Right cardiac atrium (tissue), 5 donors: ENCODE data around the gene LZTFL1. TPM values are rescaled to one million over a fixed set of nuclear protein-coding genes. Genes with fewer than 3 reads are reported as not detected.
"Not testable (repeated sequence)": the region's sequence is repeated elsewhere in the genome, so short reads cannot be mapped to it uniquely, and the experiment has no call there.

Experiments used
- ATAC-seq, 2 donors: fragments of 200-7000 bp; cut with Tn5 transposase; one replicate each; pipeline versions ENCODE4 v1.8.0 to v1.9.1; 2020; ENCODE audit warnings: moderate library complexity in 2 of 2, mild to moderate bottlenecking in 1 of 2
- DNase-seq, 3 donors: peaks; one replicate each; pipeline ENCODE4 v3.0.0-alpha.2; 2020
- H3K27ac ChIP-seq: one replicate; pipeline ENCODE4 v1.5.1; 2013; ENCODE audit warnings: mild to moderate bottlenecking, low read length, control low read depth, moderate library complexity
- H3K27me3 ChIP-seq: one replicate; pipeline ENCODE4 v1.6.1; 2013; ENCODE audit not compliant: control insufficient read depth, insufficient read depth
- H3K4me1 ChIP-seq: one replicate; pipeline ENCODE4 v1.6.1; 2013; ENCODE audit warnings: low read length; ENCODE audit not compliant: control insufficient read depth, insufficient read depth
- H3K4me3 ChIP-seq: one replicate; pipeline ENCODE4 v1.5.1; 2013; ENCODE audit warnings: low read length, control low read depth
- H3K9me3 ChIP-seq: one replicate; pipeline ENCODE4 v1.6.1; 2013; ENCODE audit warnings: low read length; ENCODE audit not compliant: control insufficient read depth
- WGBS: extraction: QIAGEN DNeasy Blood & Tissue Kit; methylation state at CpG from one replicate; pipeline ENCODE4 v1.1.7; 2013; 5-methylcytosine and 5-hydroxymethylcytosine counted together
- intact Hi-C, 4 donors: fragments of 100-400 bp; cut with DNase I; formaldehyde crosslinking; loops; one replicate each; pipeline versions ENCODE4 v1.11.0 to v1.14.0; 2022 to 2023
- polyA plus RNA-seq: library from polyadenylated mRNA; stranded (reverse); fragments of 200-250 nt; gene quantifications from one replicate; pipeline ENCODE4 v1.2.3, GENCODE V29; 2013
- total RNA-seq, 4 donors: library from RNA; stranded (reverse); fragmentation: NEBNext Ultra II Directional; extraction: Animal tissue kit (Norgen Biotek cat#: 25700); gene quantifications; one replicate each; pipeline ENCODE4 v1.2.1, GENCODE V29; 2021
- donor health status: healthy with polysubstance abuse.
- donor health status: DM: no; HTN: yes; CAD: no.
- donor health status: DM: no; HTN: no; CAD: no.
- donor health status: DM: no; HTN: yes; CAD: no; lungs with severe emphysema.
- donor health status: DM: yes; HTN: yes; CAD: no.

LZTFL1 gene
- total and polyA plus RNA-seq, 5 donors: 5.0 to 13.4 (median 11.6) TPM

DNA sequence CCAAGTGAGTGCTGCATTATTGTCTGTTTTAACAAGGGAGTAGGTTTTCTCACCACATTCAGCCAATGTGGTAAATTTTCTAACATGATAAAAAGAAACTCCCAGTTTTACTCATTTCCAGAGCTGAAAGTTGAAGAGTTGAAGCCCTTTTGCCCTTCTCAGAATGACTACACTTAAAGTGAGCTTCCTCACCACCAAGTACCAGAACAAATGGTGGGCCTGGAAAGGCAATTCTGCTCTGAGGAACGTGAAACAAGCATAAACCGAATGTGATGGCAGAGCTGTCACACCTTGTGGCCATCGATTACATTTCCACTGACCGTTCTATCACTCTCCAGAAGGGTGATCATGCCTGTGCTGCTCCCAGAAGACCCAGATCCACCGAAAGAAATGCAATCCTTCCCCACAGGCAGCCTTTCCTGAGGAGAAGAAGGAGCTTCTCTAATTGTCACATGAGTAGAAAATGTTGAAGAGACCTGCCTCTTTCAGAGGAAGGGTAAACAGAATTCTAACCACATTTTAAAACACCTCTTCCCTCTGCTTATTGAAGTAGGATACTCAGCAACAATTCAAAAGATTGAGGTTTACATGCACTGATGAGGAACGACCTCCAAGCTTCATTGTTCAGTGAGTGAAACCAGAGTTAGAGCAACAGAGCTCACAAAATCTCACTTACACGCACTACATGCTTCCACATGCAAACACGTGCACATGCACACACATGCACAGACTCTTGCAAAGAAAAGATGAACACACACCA is 23.0 kb upstream of the LZTFL1 start:
- ATAC-seq: no peak
- 71% methylated on average over 8 of the region's 8 CpGs for WGBS

DNA sequence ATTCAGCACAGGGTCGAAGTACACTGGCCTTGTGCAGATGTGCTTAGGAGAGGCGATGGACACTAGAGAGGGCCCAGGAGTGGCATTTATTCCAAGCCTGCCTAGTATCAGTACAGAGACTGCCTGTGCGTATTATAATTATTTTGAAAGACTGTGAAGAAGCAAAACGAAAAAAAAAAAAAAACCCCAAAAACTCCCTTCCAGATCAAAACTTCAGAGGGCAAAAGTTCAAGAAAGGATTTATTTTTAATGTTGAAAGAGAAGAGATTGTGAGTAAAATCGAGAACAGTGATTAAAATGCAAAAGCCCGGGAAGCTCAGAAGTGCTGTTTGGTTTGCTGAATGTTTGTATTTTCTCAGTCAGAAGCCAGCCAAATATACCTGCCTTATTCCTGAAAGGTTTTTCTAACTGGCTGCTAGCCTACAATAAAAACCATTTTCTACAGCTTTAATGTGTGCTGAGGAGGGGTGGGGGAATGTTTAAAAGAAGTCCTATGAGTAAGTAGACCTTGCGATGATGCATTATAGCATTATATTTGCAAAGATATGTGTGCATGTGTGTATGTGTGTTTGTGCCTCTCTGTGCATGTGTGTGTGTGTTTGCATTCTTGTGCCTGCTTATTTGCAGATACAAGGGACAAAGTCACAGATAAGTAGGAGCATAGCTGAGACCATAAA is 19.3 kb upstream of the LZTFL1 start:
- Histone ChIP-seq H3K27me3 (no peaks in the 10 kb centered on the region), H3K27ac (no peak overlapping the region), H3K4me3 (no peak overlapping the region), H3K9me3 (peaks cover 2% of the 10 kb centered on the region), H3K4me1 (no peaks in the 10 kb centered on the region)
- 53% methylated on average over 7 of the region's 7 CpGs for WGBS
- no peak for ATAC-seq
- intact Hi-C loops: no loop called here
- DNase-seq: no peak

More for the DNA sequence above, 23.0 kb upstream of the LZTFL1 start:
- intact Hi-C loops: no loop called here
- Histone ChIP-seq H3K9me3 (peaks cover 2% of the 10 kb centered on the region), H3K27ac (no peak overlapping the region), H3K4me1 (no peaks in the 10 kb centered on the region), H3K4me3 (no peak overlapping the region), H3K27me3 (no peaks in the 10 kb centered on the region)
- DNase-seq: no peak

DNA sequence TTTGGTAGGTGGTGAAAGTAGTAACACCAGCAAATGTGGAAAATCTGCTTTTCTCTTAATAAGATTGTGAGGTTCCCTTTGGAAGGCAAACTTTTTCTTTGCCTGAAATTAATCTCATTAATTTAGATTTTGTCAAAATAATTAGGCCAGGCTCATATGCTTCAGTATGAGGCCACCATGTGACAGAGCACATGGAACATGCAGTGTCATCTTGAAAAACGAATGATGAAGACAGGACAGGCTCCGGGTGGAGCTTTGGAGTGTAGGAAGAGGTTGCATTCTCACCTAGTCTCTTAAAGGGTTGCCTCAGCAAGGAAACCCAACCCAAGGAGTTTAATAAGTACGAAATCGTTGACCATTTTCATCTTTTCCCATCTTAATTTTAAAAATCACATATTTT is 18.6 kb upstream of the LZTFL1 start:
- DNase-seq (no peak), ATAC-seq (no peak)
- WGBS: 73% methylated on average over 4 of the region's 4 CpGs
- Histone ChIP-seq H3K27me3 (no peaks in the 10 kb centered on the region), H3K4me1 (no peaks in the 10 kb centered on the region), H3K4me3 (no peak overlapping the region), H3K9me3 (peaks cover 2% of the 10 kb centered on the region), H3K27ac (no peak overlapping the region)
- intact Hi-C loops: no loop called here

DNA sequence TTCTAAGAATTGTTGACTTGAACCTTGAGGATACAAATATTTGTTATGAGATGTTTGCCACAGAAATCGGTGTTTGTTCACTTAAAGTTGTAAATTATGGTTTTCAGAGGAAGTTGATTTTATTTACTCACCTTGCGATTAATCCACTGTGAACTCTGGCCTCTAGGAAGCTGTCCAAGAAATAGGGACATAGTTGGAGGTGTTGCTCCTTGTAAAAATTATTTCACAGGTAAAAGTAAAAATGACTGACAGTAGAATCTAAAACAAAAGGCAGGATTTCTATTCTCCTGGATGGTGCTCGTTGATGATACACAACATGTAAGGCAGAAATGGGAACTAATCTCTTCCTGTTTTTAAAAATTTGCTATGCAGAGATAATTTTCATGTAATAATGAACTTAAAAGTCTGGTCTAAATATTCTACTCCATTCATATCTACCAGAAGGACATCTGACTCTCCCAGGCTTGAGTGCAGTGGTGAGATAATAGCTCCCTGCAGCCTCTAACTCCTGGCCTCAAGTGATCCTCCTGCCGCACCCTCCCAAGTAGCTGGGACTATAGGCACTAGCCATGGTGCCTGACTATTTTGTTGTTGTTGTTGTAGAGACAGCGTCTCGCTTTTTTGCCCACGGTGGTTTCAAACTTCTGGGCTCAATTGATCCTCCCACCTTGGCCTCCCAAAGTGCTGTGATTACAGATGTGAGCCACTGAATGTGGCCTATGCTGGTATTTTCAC is 17.1 kb upstream of the LZTFL1 start:
- 77% methylated on average over 7 of the region's 7 CpGs for WGBS
- Histone ChIP-seq H3K9me3 (peaks cover 2% of the 10 kb centered on the region), H3K4me1 (no peaks in the 10 kb centered on the region), H3K27me3 (no peaks in the 10 kb centered on the region), H3K4me3 (no peak overlapping the region), H3K27ac (no peak overlapping the region)
- intact Hi-C loops: no loop called here
- ATAC-seq: no peak
- DNase-seq: no peak

DNA sequence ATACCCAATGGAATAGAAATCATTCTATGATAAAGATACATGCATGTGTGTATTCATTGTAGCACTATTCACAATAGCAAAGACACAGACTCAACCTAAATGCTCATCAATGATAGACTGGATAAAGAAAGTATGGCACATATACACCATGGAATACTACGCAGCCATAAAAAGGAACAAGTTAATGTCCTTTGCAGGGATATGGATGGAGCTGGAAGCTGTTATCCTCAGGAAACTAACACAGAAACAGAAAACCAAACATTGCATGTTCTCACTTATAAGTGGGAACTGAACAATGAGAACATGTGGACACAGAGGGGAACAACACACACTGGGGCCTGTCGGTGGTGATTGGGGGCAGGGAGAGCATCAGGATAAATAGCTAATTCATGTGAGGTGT is 15.1 kb upstream of the LZTFL1 start:
- H3K4me3 ChIP-seq, intact Hi-C loops, ATAC-seq, H3K27me3 ChIP-seq, H3K9me3 ChIP-seq, DNase-seq, H3K4me1 ChIP-seq, H3K27ac ChIP-seq: not testable (repeated sequence)
- WGBS: 88% methylated on average over 2 of the region's 2 CpGs

DNA sequence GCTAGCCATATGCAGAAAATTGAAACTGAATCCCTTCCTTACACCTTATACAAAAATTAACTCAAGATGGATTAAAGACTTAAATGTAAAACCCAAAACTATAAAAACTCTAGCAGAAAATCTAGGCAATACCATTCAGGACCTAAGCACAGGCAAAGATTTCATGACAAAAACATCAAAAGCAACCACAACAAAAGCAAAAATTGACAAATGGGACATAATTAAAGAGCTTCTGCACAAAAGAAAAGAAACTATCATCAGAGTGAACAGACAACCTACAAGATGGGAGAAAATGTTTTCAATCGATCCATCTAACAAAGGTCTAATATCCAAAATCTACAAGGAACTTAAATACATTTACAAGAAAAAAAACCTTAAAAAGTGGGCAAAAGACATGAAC is 14.4 kb upstream of the LZTFL1 start:
- H3K27me3 ChIP-seq, H3K4me1 ChIP-seq, H3K9me3 ChIP-seq, H3K4me3 ChIP-seq, DNase-seq, H3K27ac ChIP-seq, intact Hi-C loops, ATAC-seq: not testable (repeated sequence)
- 86% methylated on average over 1 of the region's 1 CpG for WGBS

DNA sequence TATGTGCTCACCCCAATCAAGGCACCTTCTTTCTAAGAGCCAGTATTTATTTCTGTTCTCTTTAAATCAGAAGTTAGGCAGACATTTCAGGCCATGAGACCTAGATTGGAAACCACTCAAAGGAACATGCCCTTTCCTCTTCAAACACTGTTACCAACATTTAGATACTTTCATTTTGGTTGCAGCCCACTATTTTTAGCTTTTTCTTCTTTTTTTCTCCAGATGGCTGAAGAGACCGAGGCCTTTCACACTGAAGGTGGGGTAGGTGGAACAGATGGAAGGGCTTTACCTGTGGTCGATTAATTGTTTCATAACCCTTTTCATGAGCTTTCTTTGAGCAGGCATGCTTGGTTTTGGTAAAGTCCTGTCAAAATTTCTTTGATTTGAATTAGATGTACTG is 10.9 kb upstream of the LZTFL1 start:
- Histone ChIP-seq H3K4me1 (no peaks in the 10 kb centered on the region), H3K27me3 (no peaks in the 10 kb centered on the region), H3K27ac (no peak overlapping the region), H3K9me3 (no peaks in the 10 kb centered on the region), H3K4me3 (no peak overlapping the region)
- ATAC-seq: no peak
- intact Hi-C loops: no loop called here
- no peak for DNase-seq
- 78% methylated on average over 2 of the region's 2 CpGs for WGBS

DNA sequence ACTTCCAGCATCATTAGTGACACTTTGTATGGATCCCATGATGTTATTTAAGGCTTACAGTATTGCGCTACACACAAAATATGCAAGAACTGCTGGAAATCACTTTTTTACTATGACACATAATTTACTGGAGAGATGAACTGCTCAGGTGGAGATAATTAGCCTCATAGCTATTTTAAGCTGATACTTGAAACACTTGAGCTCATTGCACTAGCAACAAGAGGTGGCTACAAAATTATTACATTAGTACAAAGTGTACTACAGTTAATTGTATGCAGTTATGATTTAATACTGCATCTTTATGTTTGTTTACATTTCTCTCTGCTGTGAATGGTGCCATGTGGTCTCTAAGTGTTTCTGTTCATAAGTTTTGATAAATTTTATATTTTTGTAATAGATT is 6.5 kb upstream of the LZTFL1 start:
- 76% methylated on average over 1 of the region's 1 CpG for WGBS
- Histone ChIP-seq H3K4me1 (no peaks in the 10 kb centered on the region), H3K9me3 (no peaks in the 10 kb centered on the region), H3K27me3 (no peaks in the 10 kb centered on the region), H3K27ac (no peak overlapping the region), H3K4me3 (no peak overlapping the region)
- ATAC-seq: no peak
- intact Hi-C loops: no loop called here
- DNase-seq: no peak

DNA sequence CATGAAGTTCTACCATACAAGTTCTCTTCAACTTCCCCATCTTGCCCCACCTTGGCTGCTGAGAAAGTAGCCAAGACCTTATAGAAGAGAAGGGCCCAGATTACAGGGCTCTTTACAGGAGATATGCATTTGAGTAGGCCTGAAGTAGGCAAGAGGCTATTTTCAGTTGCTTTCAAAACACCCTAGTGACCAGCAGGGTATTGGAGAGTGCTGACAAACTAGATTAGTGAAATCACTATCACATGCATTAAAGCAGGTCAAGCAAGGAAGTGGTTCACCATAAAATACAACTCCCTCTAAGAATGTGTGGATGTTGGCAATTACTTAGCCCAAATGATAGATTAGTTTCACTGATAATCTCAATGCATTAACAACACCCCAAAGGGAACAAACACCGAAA is 2.7 kb upstream of the LZTFL1 start:
- WGBS: 93% methylated on average over 1 of the region's 1 CpG
- ATAC-seq (no peak), DNase-seq (no peak)
- Histone ChIP-seq H3K27ac (no peak overlapping the region), H3K27me3 (no peaks in the 10 kb centered on the region), H3K4me3 (no peak overlapping the region), H3K4me1 (peaks cover 2% of the 10 kb centered on the region), H3K9me3 (no peaks in the 10 kb centered on the region)
- intact Hi-C loops: no loop called here

DNA sequence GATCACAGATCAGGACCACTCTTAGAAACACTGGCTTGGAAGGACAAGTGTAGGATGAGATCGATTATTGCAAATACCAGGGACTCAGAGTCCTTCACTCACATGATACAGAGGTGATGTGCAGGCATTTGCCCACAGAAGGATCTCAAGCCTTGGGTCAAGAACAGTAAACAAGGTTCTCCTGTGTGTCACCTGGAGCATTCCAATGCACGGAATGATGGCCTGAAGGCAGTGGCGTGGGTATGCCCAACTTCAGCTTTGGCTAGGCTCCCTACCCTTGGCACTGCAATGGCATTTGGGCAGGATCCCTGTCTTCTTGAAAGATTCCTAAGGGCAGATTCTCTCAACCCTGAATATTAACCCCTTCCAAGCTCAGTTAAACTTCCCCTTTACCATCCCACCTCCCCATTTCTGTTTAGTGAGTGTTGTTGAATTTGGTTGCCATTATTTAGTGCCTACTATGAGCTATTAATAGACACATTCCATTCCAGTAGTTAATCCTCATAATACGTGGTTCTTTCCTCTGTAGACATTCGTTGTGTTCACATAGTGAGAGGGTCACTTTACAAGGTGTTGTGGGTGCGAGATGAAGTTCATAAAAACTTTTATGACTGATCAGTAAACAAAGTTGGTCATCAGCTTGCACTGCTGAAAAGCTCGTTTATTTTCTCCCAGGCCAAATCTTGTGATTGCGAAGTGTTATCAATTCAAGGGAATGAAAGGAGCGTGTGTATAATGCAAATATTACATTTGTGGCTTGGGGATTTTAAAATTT is 1.1 kb upstream of the LZTFL1 start:
- intact Hi-C loops: no loop called here
- ATAC-seq: no peak
- 84% methylated on average over 9 of the region's 9 CpGs for WGBS

DNA sequence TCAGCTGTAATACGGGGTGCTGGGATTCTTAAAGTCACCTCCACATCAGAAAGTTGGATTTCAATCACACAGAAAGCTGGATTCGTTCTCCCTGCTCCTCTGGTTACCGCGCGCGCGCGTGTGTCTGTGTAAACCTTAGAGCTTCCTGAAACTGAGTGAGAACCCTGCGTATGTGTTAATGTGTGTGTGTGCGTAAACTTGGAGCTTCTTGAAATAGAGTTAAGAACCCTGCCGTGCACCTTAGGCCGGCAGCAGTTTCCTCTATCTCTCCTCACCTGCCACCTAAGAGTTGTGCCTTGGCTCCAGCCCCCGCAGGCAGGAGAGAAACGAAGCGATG is 531 bp downstream of the LZTFL1 start:
- ATAC-seq (peak; percentile 29 to 30), DNase-seq (peak in 1 of 3 donors; percentile 8)
- no peaks in the 10 kb centered on the region for H3K9me3 ChIP-seq
- H3K27me3 ChIP-seq: no peaks in the 10 kb centered on the region
- H3K4me3 ChIP-seq: peak overlapping the region; percentile 82
- no peak overlapping the region for H3K27ac ChIP-seq
- peaks cover 2% of the 10 kb centered on the region for H3K4me1 ChIP-seq
- under 1% methylated on average over 15 of the region's 15 CpGs for WGBS
- intact Hi-C loops: no loop called here

More for the DNA sequence above, 1.1 kb upstream of the LZTFL1 start:
- DNase-seq: peak in 1 of 3 donors; percentile 14
- H3K4me3 ChIP-seq: no peak overlapping the region
- H3K9me3 ChIP-seq: no peaks in the 10 kb centered on the region
- H3K4me1 ChIP-seq: peaks cover 2% of the 10 kb centered on the region
- no peak overlapping the region for H3K27ac ChIP-seq
- H3K27me3 ChIP-seq: no peaks in the 10 kb centered on the region
